GM21528 (cell line): ENCODE data around the gene SCTR.
A peak's percentile ranks its signal among the peaks of the same experiment; 100 is the strongest.
"Not testable (repeated sequence)": the region's sequence is repeated elsewhere in the genome, so short reads cannot be mapped to it uniquely, and the experiment has no call there.

Experiments
- ATAC-seq: cut with Tn5 transposase; IDR thresholded peaks from one replicate; pipeline ENCODE4 v1.9.1; 2021; ENCODE audit warnings: mild to moderate bottlenecking, moderate library complexity; ENCODE audit not compliant: unreplicated experiment, low FRiP score

SCTR gene

DNA sequence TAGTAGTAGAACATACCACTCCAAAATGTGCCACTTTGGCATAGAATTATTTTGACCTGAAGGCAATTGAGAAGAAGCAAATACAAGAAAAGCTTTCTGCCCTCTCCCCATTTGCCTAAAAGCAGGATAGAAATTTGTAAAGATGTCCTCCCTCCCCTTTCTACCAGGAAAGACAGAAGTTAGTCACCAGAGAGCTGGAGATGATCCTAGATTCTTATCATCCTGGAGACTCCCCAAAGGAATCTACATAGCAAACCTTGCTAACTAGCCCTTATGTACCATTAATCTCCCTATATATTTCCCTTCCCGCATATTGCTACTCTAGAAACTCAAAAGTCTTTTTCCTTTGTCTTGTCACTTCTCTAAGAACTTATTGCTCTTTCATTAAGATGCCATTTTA lies 105.2 kb downstream of the SCTR start:
- no peak for ATAC-seq

- no peak for ATAC-seq
Measured at GRCh38 chr2:119417908-119418307, 106.4 kb downstream of the SCTR start.

DNA sequence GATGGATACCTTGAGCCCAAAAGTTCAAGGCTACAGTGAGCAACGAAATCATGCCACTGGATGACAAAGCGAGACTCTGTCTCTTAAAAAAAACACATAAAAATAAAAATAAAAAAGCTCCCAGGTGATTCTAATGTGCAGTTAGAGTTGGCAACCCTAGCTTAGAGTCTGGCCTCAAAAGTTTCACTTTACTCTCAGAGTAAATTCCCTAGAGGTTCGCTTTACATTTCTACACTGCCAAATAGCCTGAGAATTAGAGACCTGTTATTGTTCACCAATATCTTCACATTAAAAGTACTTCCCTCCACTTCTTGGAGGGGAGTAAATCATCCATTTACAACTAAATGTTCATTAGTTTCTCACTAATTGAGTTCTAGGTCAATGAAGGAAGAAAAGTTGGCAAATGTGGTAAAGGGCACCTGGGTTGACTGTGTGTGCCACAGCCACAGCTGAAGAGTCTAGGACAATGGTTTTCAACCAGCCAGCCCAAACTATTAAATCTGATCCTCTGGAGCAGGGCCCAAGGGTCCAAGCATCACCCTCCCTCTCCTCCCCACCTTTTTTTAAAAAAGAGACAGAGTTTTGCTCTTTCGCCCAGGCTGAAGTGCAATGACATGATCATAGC lies 107.9 kb downstream of the SCTR start:
- no peak for ATAC-seq

GRCh38 chr2:119415630-119416029 lies 108.7 kb downstream of the SCTR start:
- no peak for ATAC-seq

DNA sequence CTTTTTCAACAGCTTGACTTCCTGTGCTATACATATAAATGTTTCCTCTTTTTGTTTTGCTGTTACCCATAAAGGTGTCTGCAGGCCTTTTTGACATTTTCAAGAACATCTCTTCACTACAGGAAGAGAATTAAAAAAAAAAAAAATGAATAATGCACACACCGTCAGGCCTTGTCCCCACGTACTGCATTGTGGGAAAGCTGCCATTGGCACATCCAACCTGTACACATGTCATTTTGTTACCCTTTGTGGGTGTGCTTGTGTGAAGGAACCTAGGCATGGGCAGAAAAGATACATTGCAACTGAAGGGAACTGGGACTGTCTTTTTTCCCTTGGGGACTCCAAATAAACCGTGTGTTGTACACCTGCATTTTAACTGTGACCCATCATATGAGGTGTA lies 109.4 kb downstream of the SCTR start:
- ATAC-seq: no peak

- no peak for ATAC-seq
Measured at GRCh38 chr2:119409506-119409905, 114.8 kb downstream of the SCTR start.

DNA sequence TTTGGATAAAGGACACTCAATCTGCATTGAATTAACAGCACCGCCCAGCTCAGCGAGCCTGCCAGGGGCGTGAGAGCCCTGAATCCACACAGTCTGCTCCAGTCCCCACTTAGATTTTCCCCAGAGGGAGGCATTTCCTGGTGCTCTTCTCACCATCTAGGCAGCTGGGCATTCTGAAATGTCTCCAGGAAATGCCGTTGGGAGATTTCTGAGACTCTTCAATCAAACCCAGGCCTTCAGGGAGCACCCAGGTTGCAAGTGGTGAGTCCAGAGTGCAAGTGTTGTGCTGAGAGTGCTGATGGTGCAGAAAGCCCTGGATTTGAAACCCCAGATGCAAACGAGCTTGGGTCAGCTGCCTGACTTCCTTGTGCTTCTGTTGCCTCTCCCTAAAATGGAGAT lies 116.1 kb downstream of the SCTR start:
- no peak for ATAC-seq

- peak; percentile 87 for ATAC-seq
Measured at GRCh38 chr2:119407430-119408220, 116.7 kb downstream of the SCTR start.

GRCh38 chr2:119405151-119405550 lies 119.1 kb downstream of the SCTR start:
- ATAC-seq: no peak

- not testable (repeated sequence) for ATAC-seq
Measured at GRCh38 chr2:119403618-119404017, 120.7 kb downstream of the SCTR start.

- no peak for ATAC-seq
Measured at GRCh38 chr2:119402645-119403560, 121.4 kb downstream of the SCTR start.

DNA sequence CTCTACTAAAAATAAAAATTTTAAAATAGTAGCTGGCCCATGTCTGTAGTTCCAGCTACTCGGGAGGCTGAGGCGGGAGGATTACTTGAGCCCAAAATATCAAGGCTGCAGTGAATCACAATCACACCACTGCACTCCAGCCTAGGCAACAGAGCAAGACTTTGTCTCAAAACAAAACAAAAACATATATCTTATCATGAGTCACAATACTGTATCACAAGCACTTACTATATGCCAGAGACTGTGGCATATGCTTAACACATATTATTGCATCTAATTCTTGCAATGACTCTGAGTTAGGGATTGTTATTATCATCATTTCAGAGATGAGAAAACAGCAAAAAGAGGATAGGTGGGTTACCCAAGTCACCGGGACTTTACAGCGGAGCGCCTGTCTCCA lies 122.2 kb downstream of the SCTR start:
- no peak for ATAC-seq

DNA sequence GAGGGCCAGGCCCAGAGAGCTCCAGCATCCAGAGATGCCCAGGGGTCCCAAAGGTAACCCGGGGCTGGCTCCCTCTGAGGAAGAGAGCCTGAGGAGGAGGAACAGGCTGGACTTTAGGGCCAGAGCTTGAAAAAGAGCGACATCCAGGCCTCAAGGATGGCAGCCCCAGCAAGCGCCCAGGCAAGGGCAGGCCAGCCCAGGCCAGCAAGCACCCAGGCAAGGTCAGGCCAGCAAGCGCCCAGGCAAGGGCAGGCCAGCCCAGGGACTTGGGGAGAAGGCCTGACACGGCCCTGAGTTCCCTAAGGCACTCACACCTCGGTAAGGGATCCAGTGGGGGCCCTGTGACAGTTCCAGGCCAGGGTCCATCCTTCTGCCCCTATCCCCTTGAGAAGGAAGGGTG lies 127.1 kb downstream of the SCTR start:
- no peak for ATAC-seq

DNA sequence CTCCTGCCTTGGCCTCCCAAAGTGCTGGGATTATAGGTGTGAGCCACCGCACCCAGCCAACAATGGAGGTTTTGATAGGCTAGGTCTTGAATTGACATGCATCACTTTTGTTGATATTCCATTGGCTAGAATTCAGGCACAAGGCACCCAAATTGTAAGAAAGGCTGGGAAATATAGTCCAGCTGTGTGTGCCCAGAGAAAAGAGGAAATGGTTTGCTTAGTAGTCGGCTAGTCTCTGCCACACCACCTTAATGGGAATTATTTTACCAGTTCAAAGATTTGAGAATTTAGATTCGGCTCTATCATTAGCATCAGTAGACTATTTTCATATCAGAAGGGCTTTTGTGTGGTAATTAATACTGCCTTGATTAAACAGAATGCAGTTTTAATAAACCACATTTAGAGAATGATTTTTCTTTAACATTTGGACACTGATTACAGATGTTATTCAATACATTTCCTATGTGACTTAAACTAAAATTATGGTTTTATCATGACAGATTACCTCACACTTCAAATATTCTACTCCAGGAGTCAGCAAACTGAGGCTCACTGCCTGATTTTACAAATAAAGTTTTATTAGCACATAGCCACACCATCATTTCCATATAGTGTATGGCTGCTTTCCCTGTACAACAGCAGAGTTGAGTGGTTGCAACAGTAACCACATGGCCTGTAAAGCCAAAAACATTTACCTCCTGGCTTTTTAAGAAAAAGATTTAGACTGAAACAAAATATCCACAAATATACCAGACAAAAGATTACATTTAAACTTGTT lies 130.1 kb downstream of the SCTR start:
- no peak for ATAC-seq
